ENCODE data around the gene CCKAR. TPM values are rescaled to one million over a fixed set of nuclear protein-coding genes. Genes with fewer than 3 reads are reported as not detected.

The CCKAR gene
- total and polyA plus RNA-seq, 2 donors (not counting 3 experiments of a cell fraction or from before 2014, with no cell fraction given), result not detected

DNA sequence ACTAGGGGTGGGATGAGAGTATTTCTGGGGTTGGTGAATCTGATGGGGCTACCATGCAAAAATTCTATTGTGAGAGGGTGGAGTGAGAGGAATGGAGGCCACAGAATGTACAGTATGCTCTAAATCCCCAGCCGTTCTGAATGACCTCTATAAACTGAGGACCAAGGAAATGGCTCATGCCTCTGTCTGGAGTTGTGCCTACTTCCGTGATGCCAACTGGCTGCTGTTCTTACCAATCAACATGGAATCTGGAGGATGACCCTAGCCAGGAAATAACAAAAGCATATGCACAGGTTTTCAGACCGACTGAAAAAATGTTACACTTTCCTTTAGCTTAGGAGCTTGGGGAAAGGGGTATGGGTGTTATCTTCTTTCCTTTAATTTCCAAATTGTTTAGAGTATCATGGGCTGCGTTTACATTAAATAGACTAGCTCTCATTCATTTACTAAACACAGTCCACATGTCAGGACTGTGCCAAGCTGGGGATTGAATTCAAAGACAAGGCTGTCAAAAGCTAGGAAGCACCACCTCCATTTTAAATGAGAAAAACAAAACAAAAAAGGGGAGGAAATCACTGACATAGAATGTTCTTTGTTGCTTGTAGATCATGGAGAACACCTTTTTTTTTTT, 20.2 kb upstream of the CCKAR start:
- no TSS peak for BruUV-seq (replicated peaks)
- H3K4me3 ChIP-seq (replicated peaks in 1 of 3; ENCODE audit: insufficient read depth in 1 of 3, low read depth in 1 of 3, low read length in 3 of 3), result no peak overlapping the region
- no peaks in the 10 kb centered on the region for H3K79me2 ChIP-seq (ENCODE audit: control insufficient read depth, insufficient read depth, low read length)
- H3K9me3 ChIP-seq (replicated peaks; ENCODE audit: control insufficient read depth, insufficient read depth, low read length), result no peaks in the 10 kb centered on the region
- H3K4me1 ChIP-seq (ENCODE audit: control insufficient read depth, extremely low read depth, insufficient read depth, low read length), result no peaks in the 10 kb centered on the region
- DNase-seq (ENCODE audit: low read depth, low spot score) (no peak), FAIRE-seq (no peak)
- H3K9ac ChIP-seq (replicated peaks; ENCODE audit: extremely low read depth, insufficient read depth, low read length), result no peak overlapping the region
- TF ChIP-seq FOS (IDR thresholded peaks at IDR 0.05; ENCODE audit: borderline replicate concordance, insufficient read depth, low read length), result no peak
- TF ChIP-seq, protein P1, sequence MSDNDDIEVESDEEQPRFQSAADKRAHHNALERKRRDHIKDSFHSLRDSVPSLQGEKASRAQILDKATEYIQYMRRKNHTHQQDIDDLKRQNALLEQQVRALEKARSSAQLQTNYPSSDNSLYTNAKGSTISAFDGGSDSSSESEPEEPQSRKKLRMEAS (IDR thresholded peaks at IDR 0.05; ENCODE audit: insufficient read depth, insufficient read length), result no peak
- TF ChIP-seq MYC (IDR thresholded peaks at IDR 0.05; ENCODE audit: low read depth, low read length), result no peak
- TF ChIP-seq, protein P2, sequence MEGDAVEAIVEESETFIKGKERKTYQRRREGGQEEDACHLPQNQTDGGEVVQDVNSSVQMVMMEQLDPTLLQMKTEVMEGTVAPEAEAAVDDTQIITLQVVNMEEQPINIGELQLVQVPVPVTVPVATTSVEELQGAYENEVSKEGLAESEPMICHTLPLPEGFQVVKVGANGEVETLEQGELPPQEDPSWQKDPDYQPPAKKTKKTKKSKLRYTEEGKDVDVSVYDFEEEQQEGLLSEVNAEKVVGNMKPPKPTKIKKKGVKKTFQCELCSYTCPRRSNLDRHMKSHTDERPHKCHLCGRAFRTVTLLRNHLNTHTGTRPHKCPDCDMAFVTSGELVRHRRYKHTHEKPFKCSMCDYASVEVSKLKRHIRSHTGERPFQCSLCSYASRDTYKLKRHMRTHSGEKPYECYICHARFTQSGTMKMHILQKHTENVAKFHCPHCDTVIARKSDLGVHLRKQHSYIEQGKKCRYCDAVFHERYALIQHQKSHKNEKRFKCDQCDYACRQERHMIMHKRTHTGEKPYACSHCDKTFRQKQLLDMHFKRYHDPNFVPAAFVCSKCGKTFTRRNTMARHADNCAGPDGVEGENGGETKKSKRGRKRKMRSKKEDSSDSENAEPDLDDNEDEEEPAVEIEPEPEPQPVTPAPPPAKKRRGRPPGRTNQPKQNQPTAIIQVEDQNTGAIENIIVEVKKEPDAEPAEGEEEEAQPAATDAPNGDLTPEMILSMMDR (IDR thresholded peaks at IDR 0.05; ENCODE audit: extremely low read depth in 1 of 2, insufficient read depth in 1 of 2, low read depth in 1 of 2, low read length in 2 of 2), result no peak
- TF ChIP-seq POLR2A (IDR thresholded peaks at IDR 0.05; ENCODE audit: low read depth, low read length), result no peak
- no peak for TF ChIP-seq EZH2 (IDR thresholded peaks at IDR 0.05; ENCODE audit: borderline replicate concordance, low read depth, low read length, severe bottlenecking)
- no peak for TF ChIP-seq GATA2 (IDR thresholded peaks at IDR 0.05; ENCODE audit: insufficient read depth, insufficient read length, low read depth, low read length)
- no peak for TF ChIP-seq POLR2AphosphoS5 (IDR thresholded peaks at IDR 0.05; ENCODE audit: insufficient read depth, low read depth, low read length)
- no peaks in the 10 kb centered on the region for H3K9me1 ChIP-seq (replicated peaks; ENCODE audit: control insufficient read depth, extremely low read depth, insufficient read depth, low read length)
- no peak overlapping the region for H3K4me2 ChIP-seq (ENCODE audit: insufficient read depth, low read length)
- H3K36me3 ChIP-seq (ENCODE audit: control insufficient read depth in 2 of 2, extremely low read depth in 1 of 2, insufficient read depth in 2 of 2, low read length in 2 of 2), result no peaks in the 10 kb centered on the region
- no peak overlapping the region for H2AFZ ChIP-seq (ENCODE audit: low read depth, low read length)
- intact Hi-C loops (cut with micrococcal nuclease) (no loop called here), dilution Hi-C loops (cut with MboI; ENCODE audit: extremely low pct_ligation_motif_present, low sequenced_read_pairs) (no loop called here)
- no peaks in the 10 kb centered on the region for H4K20me1 ChIP-seq (replicated peaks; ENCODE audit: control insufficient read depth, extremely low read depth, insufficient read depth, low read length)
- POLR2A ChIA-PET, result no interaction called here
- H3K27ac ChIP-seq (ENCODE audit: insufficient read depth, low read depth, low read length), result no peak overlapping the region
- H3K27me3 ChIP-seq (ENCODE audit: control insufficient read depth in 2 of 2, insufficient read depth in 2 of 2, low read length in 2 of 2), result peaks cover 1 to 2% of the 10 kb centered on the region in 2 experiments
- CTCF ChIA-PET, result interaction anchor here (0.6 to 0.7 kb wide), 2 partner anchors 44 to 1069 kb away, joined by 3 read pairs; no protein-coding TSS in a partner anchor
